Astrocyte (in vitro differentiated cells and primary cell): ENCODE results near the gene SLIT3.

Source experiments
- EZH2 ChIP-seq: IDR thresholded peaks from 2 replicates; pipeline ENCODE4 v1.6.1; 2012; ENCODE audit warnings: mild to moderate bottlenecking, low read length, inconsistent platforms; ENCODE audit not compliant: insufficient read depth
- TF ChIP-seq, protein P1 (sequence below): IDR thresholded peaks from 2 replicates; pipeline ENCODE4 v1.5.1; 2011; ENCODE audit warnings: low read depth, mild to moderate bottlenecking, inconsistent platforms, low read length, moderate library complexity; ENCODE audit not compliant: insufficient read depth

DNA sequence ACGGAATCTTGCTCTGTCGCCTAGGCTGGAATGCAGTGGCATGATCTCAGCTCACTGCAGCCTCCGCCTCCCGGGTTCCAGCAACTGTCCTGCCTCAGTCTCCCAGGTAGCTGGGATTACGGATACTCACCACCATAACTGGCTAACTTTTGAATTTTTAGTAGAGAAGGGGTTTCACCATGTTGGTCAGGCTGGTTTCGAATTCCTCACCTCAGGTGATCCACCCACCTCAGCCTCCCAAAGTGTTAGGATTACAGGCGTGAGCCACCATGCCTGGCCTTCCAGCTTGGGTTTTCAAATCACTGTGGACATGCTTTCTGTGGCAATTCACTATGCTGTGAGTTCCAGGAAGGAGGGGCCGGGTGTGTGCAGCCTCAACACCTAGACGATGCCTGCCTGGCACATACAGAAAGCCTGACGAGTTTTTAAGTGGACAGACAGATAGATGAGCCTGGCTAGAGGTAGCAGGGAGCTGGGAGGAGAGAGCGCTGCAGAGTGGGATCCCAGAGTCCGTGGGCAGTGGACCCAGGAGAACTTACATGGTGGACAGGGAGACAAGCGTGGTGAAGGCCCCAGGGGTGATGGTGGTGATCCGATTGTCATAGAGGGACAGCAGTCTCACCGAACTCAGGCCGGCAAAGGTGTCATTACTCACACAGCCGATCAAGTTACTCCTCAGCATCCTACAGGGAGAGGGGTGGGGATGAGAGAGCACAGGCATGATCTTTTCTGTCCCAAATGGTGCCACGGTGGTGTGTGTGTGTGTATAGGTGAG lies 548.3 kb downstream of the SLIT3 start:
- TF ChIP-seq, protein P1, sequence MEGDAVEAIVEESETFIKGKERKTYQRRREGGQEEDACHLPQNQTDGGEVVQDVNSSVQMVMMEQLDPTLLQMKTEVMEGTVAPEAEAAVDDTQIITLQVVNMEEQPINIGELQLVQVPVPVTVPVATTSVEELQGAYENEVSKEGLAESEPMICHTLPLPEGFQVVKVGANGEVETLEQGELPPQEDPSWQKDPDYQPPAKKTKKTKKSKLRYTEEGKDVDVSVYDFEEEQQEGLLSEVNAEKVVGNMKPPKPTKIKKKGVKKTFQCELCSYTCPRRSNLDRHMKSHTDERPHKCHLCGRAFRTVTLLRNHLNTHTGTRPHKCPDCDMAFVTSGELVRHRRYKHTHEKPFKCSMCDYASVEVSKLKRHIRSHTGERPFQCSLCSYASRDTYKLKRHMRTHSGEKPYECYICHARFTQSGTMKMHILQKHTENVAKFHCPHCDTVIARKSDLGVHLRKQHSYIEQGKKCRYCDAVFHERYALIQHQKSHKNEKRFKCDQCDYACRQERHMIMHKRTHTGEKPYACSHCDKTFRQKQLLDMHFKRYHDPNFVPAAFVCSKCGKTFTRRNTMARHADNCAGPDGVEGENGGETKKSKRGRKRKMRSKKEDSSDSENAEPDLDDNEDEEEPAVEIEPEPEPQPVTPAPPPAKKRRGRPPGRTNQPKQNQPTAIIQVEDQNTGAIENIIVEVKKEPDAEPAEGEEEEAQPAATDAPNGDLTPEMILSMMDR = no peak
- no peak for TF ChIP-seq EZH2
